ENCODE results near the gene GPR146. TPM values are rescaled to one million over a fixed set of nuclear protein-coding genes. Genes with fewer than 3 reads are reported as not detected.

GPR146 gene
- total and polyA plus RNA-seq, 9 donors, result 6.1 to 25.0 (median 8.4) TPM

DNA sequence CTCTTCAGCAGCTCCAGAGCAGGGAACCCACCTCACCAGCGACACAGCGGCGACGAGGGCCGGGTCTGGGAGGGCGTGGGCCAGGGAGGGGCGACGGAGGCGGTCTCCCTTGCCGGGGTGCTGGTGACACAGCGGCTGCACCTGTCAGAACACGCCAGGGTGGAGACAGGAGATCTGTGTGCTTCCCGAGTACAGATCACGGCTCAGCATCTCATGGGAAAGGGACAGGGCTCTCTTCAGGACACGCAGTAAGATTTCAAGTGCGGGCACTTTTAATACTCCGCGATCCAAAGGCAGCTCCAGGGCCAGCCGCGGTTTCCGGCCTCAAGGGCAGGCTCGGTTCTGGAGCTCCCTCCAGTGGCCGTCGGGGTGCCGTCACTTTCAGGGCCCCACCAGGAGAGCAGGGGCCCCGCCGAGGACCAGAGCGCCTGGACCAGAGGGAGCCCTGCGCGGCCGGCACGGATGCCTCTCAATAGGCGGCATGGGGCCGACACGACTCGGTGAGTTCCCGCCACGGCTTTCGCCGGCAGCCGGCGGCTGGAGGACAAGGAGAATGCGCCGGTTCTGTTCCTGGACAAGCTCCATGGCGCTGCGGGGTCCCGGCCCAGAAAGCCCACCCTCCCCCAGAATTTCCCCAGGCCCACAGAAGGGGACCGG, 21.4 kb downstream of the GPR146 start:
- no peaks in the 10 kb centered on the region for H3K9me3 ChIP-seq
- no peak overlapping the region for H3K4me3 ChIP-seq
- TF ChIP-seq, protein P1, sequence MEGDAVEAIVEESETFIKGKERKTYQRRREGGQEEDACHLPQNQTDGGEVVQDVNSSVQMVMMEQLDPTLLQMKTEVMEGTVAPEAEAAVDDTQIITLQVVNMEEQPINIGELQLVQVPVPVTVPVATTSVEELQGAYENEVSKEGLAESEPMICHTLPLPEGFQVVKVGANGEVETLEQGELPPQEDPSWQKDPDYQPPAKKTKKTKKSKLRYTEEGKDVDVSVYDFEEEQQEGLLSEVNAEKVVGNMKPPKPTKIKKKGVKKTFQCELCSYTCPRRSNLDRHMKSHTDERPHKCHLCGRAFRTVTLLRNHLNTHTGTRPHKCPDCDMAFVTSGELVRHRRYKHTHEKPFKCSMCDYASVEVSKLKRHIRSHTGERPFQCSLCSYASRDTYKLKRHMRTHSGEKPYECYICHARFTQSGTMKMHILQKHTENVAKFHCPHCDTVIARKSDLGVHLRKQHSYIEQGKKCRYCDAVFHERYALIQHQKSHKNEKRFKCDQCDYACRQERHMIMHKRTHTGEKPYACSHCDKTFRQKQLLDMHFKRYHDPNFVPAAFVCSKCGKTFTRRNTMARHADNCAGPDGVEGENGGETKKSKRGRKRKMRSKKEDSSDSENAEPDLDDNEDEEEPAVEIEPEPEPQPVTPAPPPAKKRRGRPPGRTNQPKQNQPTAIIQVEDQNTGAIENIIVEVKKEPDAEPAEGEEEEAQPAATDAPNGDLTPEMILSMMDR (IDR thresholded peaks at IDR 0.05), result peak; percentile 85 to 99 (median 96)
- no peak for TF ChIP-seq EP300 (IDR thresholded peaks at IDR 0.05)
- intact Hi-C loops (cut with DNase I), result loop anchor here (1.0 to 10.0 kb wide), 5 partner anchors 73 to 151 kb away; no protein-coding TSS in a partner anchor
- peaks cover 3% of the 10 kb centered on the region for H3K4me1 ChIP-seq (ENCODE audit: insufficient read depth)
- peak; percentile 78 to 90 (median 87) for DNase-seq
- H3K27me3 ChIP-seq, result no peaks in the 10 kb centered on the region
- no peaks in the 10 kb centered on the region for H3K36me3 ChIP-seq
- WGBS, 3 donors, result 11 to 20% (median 12%) methylated on average over 31 to 48 of the region's 48 CpGs
- no peak overlapping the region for H3K27ac ChIP-seq

DNA sequence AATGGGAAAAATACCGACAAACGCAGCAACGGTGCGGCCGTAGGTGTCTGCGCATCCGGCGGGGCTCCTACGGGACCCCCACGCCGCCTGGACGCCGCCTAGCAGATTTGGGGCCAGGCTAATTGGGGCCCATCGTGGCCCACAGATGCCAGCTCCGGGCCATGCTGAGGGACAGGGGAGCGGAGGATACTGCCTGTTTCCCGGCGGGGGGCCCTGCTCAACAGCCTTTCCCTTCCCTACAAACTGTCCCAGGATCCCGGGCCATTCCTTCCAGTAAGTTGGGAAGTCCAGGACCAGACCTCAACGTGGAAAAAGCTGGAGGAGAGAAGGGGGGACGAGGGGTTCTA, 21.9 kb downstream of the GPR146 start:
- no peak for DNase-seq
- 64 to 66% (median 66%) methylated on average over 21 of the region's 21 CpGs for WGBS, 3 donors
- intact Hi-C loops (cut with DNase I), result loop anchor here in 2 of 4 donors (5.0 to 10.0 kb wide), 2 partner anchors 74 to 151 kb away; no protein-coding TSS in a partner anchor

DNA sequence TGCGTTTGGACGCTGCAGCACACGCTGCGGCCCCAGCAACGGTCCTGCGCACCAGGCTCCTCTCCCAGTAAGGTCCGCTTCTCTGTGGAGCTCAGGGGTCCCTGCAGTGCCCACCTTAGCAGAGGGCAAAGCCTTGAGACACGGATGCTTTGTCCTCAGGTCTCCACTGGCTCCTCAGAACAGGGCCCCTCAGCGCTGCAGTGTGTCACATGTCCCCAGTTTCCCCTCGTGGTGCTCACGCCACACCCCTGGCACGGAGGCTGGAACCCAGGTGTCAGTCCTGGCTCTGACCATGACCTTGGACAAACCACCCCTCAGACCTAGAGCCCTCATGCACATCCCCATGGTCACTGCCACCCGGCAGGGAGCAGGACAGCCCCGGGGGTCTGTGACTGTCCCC, 23.7 kb downstream of the GPR146 start:
- H3K4me3 ChIP-seq, result no peak overlapping the region
- H3K9me3 ChIP-seq, result no peaks in the 10 kb centered on the region
- no peak for DNase-seq
- no peak overlapping the region for H3K27ac ChIP-seq
- peaks cover 4% of the 10 kb centered on the region for H3K4me1 ChIP-seq (ENCODE audit: insufficient read depth)
- intact Hi-C loops (cut with DNase I), result loop anchor here in 2 of 4 donors (5.0 to 10.0 kb wide), 2 partner anchors 76 to 153 kb away; no protein-coding TSS in a partner anchor
- TF ChIP-seq, protein P1 (IDR thresholded peaks at IDR 0.05), result no peak
- TF ChIP-seq POLR2A (IDR thresholded peaks at IDR 0.05), result no peak
- no peak for TF ChIP-seq EP300 (IDR thresholded peaks at IDR 0.05)
- H3K27me3 ChIP-seq, result no peaks in the 10 kb centered on the region
- H3K36me3 ChIP-seq, result no peaks in the 10 kb centered on the region
- 82 to 89% (median 85%) methylated on average over 14 of the region's 14 CpGs for WGBS, 3 donors

More for the DNA sequence above, 21.9 kb downstream of the GPR146 start:
- Histone ChIP-seq H3K9me3 (no peaks in the 10 kb centered on the region), H3K27ac (no peak overlapping the region), H3K27me3 (no peaks in the 10 kb centered on the region), H3K4me1 (ENCODE audit: insufficient read depth) (peaks cover 3% of the 10 kb centered on the region), H3K36me3 (no peaks in the 10 kb centered on the region), H3K4me3 (no peak overlapping the region)
- TF ChIP-seq POLR2A (IDR thresholded peaks at IDR 0.05) (no peak), EP300 (IDR thresholded peaks at IDR 0.05) (no peak)
- TF ChIP-seq, protein P1 (IDR thresholded peaks at IDR 0.05), result no peak

DNA sequence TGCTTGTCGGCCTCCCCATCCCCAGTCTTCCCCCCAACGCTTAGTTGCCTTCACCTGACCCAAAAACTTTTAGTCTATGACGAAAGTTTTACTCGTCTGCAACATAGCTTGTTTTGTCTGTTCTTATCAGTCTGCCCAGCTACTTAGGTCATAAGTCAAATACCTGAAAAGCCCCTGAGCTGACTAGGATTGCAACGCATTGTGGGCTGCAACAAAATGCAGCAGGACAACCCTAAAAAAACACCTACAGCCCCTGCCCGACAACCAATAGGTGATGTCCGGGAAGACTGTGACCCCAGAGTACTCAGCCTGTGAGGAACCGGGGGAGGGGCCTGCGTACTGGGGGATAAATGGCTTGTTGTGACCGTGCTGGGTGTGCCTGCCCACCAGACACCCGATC, 24.3 kb downstream of the GPR146 start:
- peaks cover 6% of the 10 kb centered on the region for H3K4me1 ChIP-seq (ENCODE audit: insufficient read depth)
- DNase-seq, result no peak
- no peaks in the 10 kb centered on the region for H3K9me3 ChIP-seq
- H3K36me3 ChIP-seq, result no peaks in the 10 kb centered on the region
- TF ChIP-seq EP300 (IDR thresholded peaks at IDR 0.05) (no peak), POLR2A (IDR thresholded peaks at IDR 0.05) (no peak)
- TF ChIP-seq, protein P1 (IDR thresholded peaks at IDR 0.05), result no peak
- H3K27ac ChIP-seq, result no peak overlapping the region
- no peaks in the 10 kb centered on the region for H3K27me3 ChIP-seq
- H3K4me3 ChIP-seq, result no peak overlapping the region
- intact Hi-C loops (cut with DNase I), result loop anchor here in 2 of 4 donors (5.0 to 10.0 kb wide), 2 partner anchors 76 to 154 kb away; no protein-coding TSS in a partner anchor
- 69 to 77% (median 72%) methylated on average over 11 of the region's 11 CpGs for whole genome bisulfite sequencing, 3 donors
